SU-DHL-6 (cell line): ENCODE data around the gene KRTAP1-4.

Source experiments
- CTCF ChIP-seq: fragments of 200-600 bp; sonication (generic); IDR thresholded peaks from one replicate; pipeline ENCODE4 v1.5.1; 2017; ENCODE audit warnings: antibody characterized with exemption, mild to moderate bottlenecking, low read length, moderate library complexity; ENCODE audit not compliant: insufficient read depth, poor library complexity, severe bottlenecking
- EZH2phosphoT487 ChIP-seq: fragments of 200-600 bp; sonication (generic), shearing (Covaris generic); conservative IDR thresholded peaks from 2 replicates; pipeline ENCODE4 v1.6.1; 2018; ENCODE audit warnings: mild to moderate bottlenecking, antibody characterized with exemption, low read length, moderate library complexity, mixed read lengths

DNA sequence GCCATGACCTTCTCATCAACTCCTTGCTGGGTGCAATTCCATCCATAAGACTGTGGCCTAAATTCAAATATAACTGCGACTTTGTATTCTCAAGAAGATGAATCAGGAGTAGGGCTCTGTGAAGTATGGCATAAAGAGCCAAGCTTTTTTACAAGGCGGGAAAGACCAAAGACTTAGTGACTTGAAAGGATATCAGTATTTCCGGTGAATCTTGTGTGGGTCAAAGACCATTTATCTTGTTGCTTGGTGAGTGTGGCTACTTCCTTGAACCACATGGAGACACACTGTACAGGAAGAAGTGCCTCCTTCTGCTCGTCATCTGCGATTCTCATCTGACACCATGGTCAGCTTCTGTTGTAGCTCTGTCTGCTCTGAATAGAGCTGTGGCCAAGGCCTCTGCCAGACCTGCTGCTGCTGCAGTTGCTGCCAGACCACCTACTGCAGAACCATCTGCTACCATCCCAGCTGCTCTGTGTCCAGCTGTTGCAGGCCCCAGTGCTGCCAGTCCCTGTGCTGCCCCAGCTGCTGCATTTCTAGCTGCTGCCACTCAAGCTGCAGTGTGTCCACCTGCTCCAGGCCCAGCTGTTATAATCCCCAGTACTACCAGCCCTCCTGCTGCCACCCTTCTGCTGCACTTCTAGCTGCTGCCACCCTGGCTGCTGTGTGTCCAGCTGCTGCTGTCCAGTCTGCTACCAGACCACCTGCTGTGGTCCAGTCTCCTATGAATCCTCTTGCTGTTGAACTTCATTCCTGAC lies 41.8 kb upstream of the KRTAP1-4 start:
- TF ChIP-seq CTCF (no peak), EZH2phosphoT487 (no peak)
